ENCODE data around the gene TMEM272. TPM values are rescaled to one million over a fixed set of nuclear protein-coding genes. Genes with fewer than 3 reads are reported as not detected.

The TMEM272 gene
- total and polyA plus RNA-seq, 9 of the 15 experiments (the other 6 are each of a cell fraction or from before 2014, with no cell fraction given): 0.04 to 0.16 (median 0.06) TPM; not detected in 2

- TF ChIP-seq, protein P1, sequence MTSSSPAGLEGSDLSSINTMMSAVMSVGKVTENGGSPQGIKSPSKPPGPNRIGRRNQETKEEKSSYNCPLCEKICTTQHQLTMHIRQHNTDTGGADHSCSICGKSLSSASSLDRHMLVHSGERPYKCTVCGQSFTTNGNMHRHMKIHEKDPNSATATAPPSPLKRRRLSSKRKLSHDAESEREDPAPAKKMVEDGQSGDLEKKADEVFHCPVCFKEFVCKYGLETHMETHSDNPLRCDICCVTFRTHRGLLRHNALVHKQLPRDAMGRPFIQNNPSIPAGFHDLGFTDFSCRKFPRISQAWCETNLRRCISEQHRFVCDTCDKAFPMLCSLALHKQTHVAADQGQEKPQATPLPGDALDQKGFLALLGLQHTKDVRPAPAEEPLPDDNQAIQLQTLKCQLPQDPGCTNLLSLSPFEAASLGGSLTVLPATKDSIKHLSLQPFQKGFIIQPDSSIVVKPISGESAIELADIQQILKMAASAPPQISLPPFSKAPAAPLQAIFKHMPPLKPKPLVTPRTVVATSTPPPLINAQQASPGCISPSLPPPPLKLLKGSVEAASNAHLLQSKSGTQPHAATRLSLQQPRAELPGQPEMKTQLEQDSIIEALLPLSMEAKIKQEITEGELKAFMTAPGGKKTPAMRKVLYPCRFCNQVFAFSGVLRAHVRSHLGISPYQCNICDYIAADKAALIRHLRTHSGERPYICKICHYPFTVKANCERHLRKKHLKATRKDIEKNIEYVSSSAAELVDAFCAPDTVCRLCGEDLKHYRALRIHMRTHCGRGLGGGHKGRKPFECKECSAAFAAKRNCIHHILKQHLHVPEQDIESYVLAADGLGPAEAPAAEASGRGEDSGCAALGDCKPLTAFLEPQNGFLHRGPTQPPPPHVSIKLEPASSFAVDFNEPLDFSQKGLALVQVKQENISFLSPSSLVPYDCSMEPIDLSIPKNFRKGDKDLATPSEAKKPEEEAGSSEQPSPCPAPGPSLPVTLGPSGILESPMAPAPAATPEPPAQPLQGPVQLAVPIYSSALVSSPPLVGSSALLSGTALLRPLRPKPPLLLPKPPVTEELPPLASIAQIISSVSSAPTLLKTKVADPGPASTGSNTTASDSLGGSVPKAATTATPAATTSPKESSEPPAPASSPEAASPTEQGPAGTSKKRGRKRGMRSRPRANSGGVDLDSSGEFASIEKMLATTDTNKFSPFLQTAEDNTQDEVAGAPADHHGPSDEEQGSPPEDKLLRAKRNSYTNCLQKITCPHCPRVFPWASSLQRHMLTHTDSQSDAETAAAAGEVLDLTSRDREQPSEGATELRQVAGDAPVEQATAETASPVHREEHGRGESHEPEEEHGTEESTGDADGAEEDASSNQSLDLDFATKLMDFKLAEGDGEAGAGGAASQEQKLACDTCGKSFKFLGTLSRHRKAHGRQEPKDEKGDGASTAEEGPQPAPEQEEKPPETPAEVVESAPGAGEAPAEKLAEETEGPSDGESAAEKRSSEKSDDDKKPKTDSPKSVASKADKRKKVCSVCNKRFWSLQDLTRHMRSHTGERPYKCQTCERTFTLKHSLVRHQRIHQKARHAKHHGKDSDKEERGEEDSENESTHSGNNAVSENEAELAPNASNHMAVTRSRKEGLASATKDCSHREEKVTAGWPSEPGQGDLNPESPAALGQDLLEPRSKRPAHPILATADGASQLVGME (CRISPR knock-in tag; IDR thresholded peaks at IDR 0.05): no peak
- TF ChIP-seq RNF2 (IDR thresholded peaks at IDR 0.05): peak; percentile 46; the same call in 1 of the 2 replicates
- TF ChIP-seq ZNF444 (CRISPR knock-in tag; IDR thresholded peaks at IDR 0.05): no peak
- TF ChIP-seq WHSC1 (IDR thresholded peaks at IDR 0.05; ENCODE audit: low read length): no peak
- peak; percentile 26; the same call in 1 of the 2 replicates for TF ChIP-seq FOXM1 (IDR thresholded peaks at IDR 0.05; ENCODE audit: low read depth)
- TF ChIP-seq FOXM1 (CRISPR knock-in tag; IDR thresholded peaks at IDR 0.05; ENCODE audit: low read depth): no peak
- peak; percentile 63; the same call in 1 of the 2 replicates for TF ChIP-seq ZBTB9 (CRISPR knock-in tag; IDR thresholded peaks at IDR 0.05)
- TF ChIP-seq ZNF512 (tag; IDR thresholded peaks at IDR 0.05): no peak
- peak in 1 of 3 experiments; percentile 15 for TF ChIP-seq YY1 (IDR thresholded peaks at IDR 0.05; ENCODE audit: borderline replicate concordance in 1 of 3, control insufficient read depth in 1 of 3, extremely low read depth in 1 of 3, insufficient read depth in 3 of 3, insufficient read length in 1 of 3, insufficient replicate concordance in 2 of 3, low read depth in 1 of 3, low read length in 2 of 3)
- TF ChIP-seq E2F6 (IDR thresholded peaks at IDR 0.05; ENCODE audit: borderline replicate concordance in 1 of 2, extremely low read depth in 1 of 2, insufficient read depth in 1 of 2, insufficient read length in 1 of 2, low read depth in 1 of 2, low read length in 1 of 2, poor library complexity in 1 of 2, severe bottlenecking in 1 of 2): peak; percentile 77 to 88
- TF ChIP-seq ATF1 (CRISPR knock-in tag; IDR thresholded peaks at IDR 0.05): no peak
- peak; percentile 91 for TF ChIP-seq ATF1 (tag; IDR thresholded peaks at IDR 0.05)
- TF ChIP-seq CBFA2T2 (conservative IDR thresholded peaks at IDR 0.05): peak; percentile 82
- TF ChIP-seq, protein P2, sequence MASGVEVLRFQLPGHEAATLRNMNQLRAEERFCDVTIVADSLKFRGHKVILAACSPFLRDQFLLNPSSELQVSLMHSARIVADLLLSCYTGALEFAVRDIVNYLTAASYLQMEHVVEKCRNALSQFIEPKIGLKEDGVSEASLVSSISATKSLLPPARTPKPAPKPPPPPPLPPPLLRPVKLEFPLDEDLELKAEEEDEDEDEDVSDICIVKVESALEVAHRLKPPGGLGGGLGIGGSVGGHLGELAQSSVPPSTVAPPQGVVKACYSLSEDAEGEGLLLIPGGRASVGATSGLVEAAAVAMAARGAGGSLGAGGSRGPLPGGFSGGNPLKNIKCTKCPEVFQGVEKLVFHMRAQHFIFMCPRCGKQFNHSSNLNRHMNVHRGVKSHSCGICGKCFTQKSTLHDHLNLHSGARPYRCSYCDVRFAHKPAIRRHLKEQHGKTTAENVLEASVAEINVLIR (CRISPR knock-in tag; IDR thresholded peaks at IDR 0.05): 0 out of 2 replicates have a peak, but pooled peaks have one; percentile 9
Measured at GRCh38 chr13:51803422-51804294, 41.3 kb downstream of the TMEM272 start, which contains the start of gene DHRS12 (continued).
